ENCODE measurements around the gene RSPH4A.

RSPH4A gene

GRCh38 chr6:116631379-116631990 lies 15.2 kb downstream of the RSPH4A start:
- Histone ChIP-seq H3K4me3 (replicated peaks; ENCODE audit: low read depth, low read length) (no peak overlapping the region), H3K36me3 (ENCODE audit: control insufficient read depth, insufficient read depth, low read length) (no peaks in the 10 kb centered on the region; the same call in none of the 2 replicates), H3K27me3 (replicated peaks; ENCODE audit: control insufficient read depth, insufficient read depth, low read length) (no peaks in the 10 kb centered on the region)
- TF ChIP-seq CTCF (IDR thresholded peaks at IDR 0.05; ENCODE audit: insufficient read depth, low read length, poor library complexity, severe bottlenecking): no peak
- no peak for DNase-seq (ENCODE audit: extremely low read depth, insufficient read length)

GRCh38 chr6:116633685-116634084 lies 17.4 kb downstream of the RSPH4A start:
- Histone ChIP-seq H3K27me3 (replicated peaks; ENCODE audit: control insufficient read depth, insufficient read depth, low read length) (no peaks in the 10 kb centered on the region), H3K36me3 (ENCODE audit: control insufficient read depth, insufficient read depth, low read length) (peaks cover under 1% of the 10 kb centered on the region), H3K4me3 (replicated peaks; ENCODE audit: low read depth, low read length) (no peak overlapping the region)
- DNase-seq (ENCODE audit: extremely low read depth, insufficient read length): no peak
- TF ChIP-seq CTCF (IDR thresholded peaks at IDR 0.05; ENCODE audit: insufficient read depth, low read length, poor library complexity, severe bottlenecking): peak; percentile 35

GRCh38 chr6:116648156-116648555 lies 31.9 kb downstream of the RSPH4A start:
- no peaks in the 10 kb centered on the region; the same call in 1 of the 2 replicates for H3K36me3 ChIP-seq (ENCODE audit: control insufficient read depth, insufficient read depth, low read length)
- TF ChIP-seq CTCF (IDR thresholded peaks at IDR 0.05; ENCODE audit: insufficient read depth, low read length, poor library complexity, severe bottlenecking): no peak
- no peak for DNase-seq (ENCODE audit: extremely low read depth, insufficient read length)
- no peak overlapping the region for H3K4me3 ChIP-seq (replicated peaks; ENCODE audit: low read depth, low read length)
- no peaks in the 10 kb centered on the region for H3K27me3 ChIP-seq (replicated peaks; ENCODE audit: control insufficient read depth, insufficient read depth, low read length)

GRCh38 chr6:116649129-116649528 lies 32.9 kb downstream of the RSPH4A start:
- H3K36me3 ChIP-seq (ENCODE audit: control insufficient read depth, insufficient read depth, low read length): no peaks in the 10 kb centered on the region; the same call in 1 of the 2 replicates
- TF ChIP-seq CTCF (IDR thresholded peaks at IDR 0.05; ENCODE audit: insufficient read depth, low read length, poor library complexity, severe bottlenecking): no peak
- H3K27me3 ChIP-seq (replicated peaks; ENCODE audit: control insufficient read depth, insufficient read depth, low read length): no peaks in the 10 kb centered on the region
- no peak overlapping the region for H3K4me3 ChIP-seq (replicated peaks; ENCODE audit: low read depth, low read length)
- DNase-seq (ENCODE audit: extremely low read depth, insufficient read length): no peak

GRCh38 chr6:116651916-116652315 lies 35.6 kb downstream of the RSPH4A start:
- no peak for DNase-seq (ENCODE audit: extremely low read depth, insufficient read length)
- no peaks in the 10 kb centered on the region for H3K27me3 ChIP-seq (replicated peaks; ENCODE audit: control insufficient read depth, insufficient read depth, low read length)
- no peaks in the 10 kb centered on the region; the same call in 1 of the 2 replicates for H3K36me3 ChIP-seq (ENCODE audit: control insufficient read depth, insufficient read depth, low read length)
- no peak for TF ChIP-seq CTCF (IDR thresholded peaks at IDR 0.05; ENCODE audit: insufficient read depth, low read length, poor library complexity, severe bottlenecking)
- no peak overlapping the region for H3K4me3 ChIP-seq (replicated peaks; ENCODE audit: low read depth, low read length)

GRCh38 chr6:116661594-116661993 lies 45.3 kb downstream of the RSPH4A start:
- H3K4me3 ChIP-seq (replicated peaks; ENCODE audit: low read depth, low read length): no peak overlapping the region
- H3K27me3 ChIP-seq (replicated peaks; ENCODE audit: control insufficient read depth, insufficient read depth, low read length): no peaks in the 10 kb centered on the region
- TF ChIP-seq CTCF (IDR thresholded peaks at IDR 0.05; ENCODE audit: insufficient read depth, low read length, poor library complexity, severe bottlenecking): no peak
- H3K36me3 ChIP-seq (ENCODE audit: control insufficient read depth, insufficient read depth, low read length): peaks cover 2% of the 10 kb centered on the region; the same call in 1 of the 2 replicates
- no peak for DNase-seq (ENCODE audit: extremely low read depth, insufficient read length)
